CD4-positive, alpha-beta T cell (primary cell): Measurements from ENCODE around the gene PNMT. TPM values are rescaled to one million over a fixed set of nuclear protein-coding genes. Genes with fewer than 3 reads are reported as not detected.

Source experiments
- ATAC-seq: fragments of 200-7000 bp; cut with Tn5 transposase; one replicate; pipeline ENCODE4 v1.10.0; 2022; ENCODE audit warnings: mild to moderate bottlenecking; ENCODE audit not compliant: poor library complexity
- CTCF ChIA-PET: fragments of 350-600 bp; sonication (Branson Sonifier 250); formaldehyde crosslinking; loops from one replicate; lab custom pipeline; 2021; ENCODE audit warnings: antibody characterized with exemption, inconsistent platforms; lab: Charles Lee
- POLR2A ChIA-PET: fragments of 350-600 bp; sonication (Branson Sonifier 250); formaldehyde crosslinking; loops from one replicate; lab custom pipeline; 2021; ENCODE audit warnings: antibody characterized with exemption, inconsistent platforms; lab: Charles Lee
- DNase-seq, 14 experiments: peaks; one replicate each; pipeline ENCODE4 v3.0.0-alpha.2; 2013 to 2020; ENCODE audit warnings: mixed read lengths in 2 of 14
- H3K27ac ChIP-seq, 2 donors: one replicate each; pipeline versions ENCODE4 v1.5.1 to v1.7.0; 2013; ENCODE audit warnings: low read length in 2 of 2, low read depth in 1 of 2, mild to moderate bottlenecking in 1 of 2
- H3K27me3 ChIP-seq, 2 experiments: 1 replicate in 1 of 2; 2 replicates in 1 of 2; pipeline versions ENCODE4 v1.6.1 to v1.7.0; 2013; ENCODE audit warnings: low read length in 2 of 2, control low read depth in 1 of 2, mild to moderate bottlenecking in 1 of 2, moderate library complexity in 1 of 2; ENCODE audit not compliant: insufficient read depth in 2 of 2, control insufficient read depth in 1 of 2
- H3K36me3 ChIP-seq: one replicate; pipeline ENCODE4 v1.6.1; 2013; ENCODE audit warnings: low read length, control low read depth; ENCODE audit not compliant: insufficient read depth
- H3K4me1 ChIP-seq: one replicate; pipeline ENCODE4 v1.6.1; 2013; ENCODE audit warnings: low read length, control low read depth; ENCODE audit not compliant: insufficient read depth
- H3K4me3 ChIP-seq: one replicate; pipeline ENCODE4 v1.5.1; 2013; ENCODE audit warnings: mild to moderate bottlenecking, low read length, moderate library complexity
- H3K9me3 ChIP-seq, 2 experiments: 1 replicate in 1 of 2; 2 replicates in 1 of 2; pipeline versions ENCODE4 v1.6.1 to v1.7.0; 2013; ENCODE audit warnings: low read length in 2 of 2, mild to moderate bottlenecking in 2 of 2, control low read depth in 1 of 2, moderate library complexity in 1 of 2; ENCODE audit not compliant: control insufficient read depth in 1 of 2, insufficient read depth in 1 of 2
- H3K27ac Mint-ChIP-seq: one replicate; pipeline ENCODE4 v1.8.0; 2020; ENCODE audit warnings: mixed read lengths
- H3K27me3 Mint-ChIP-seq: one replicate; pipeline ENCODE4 v1.8.0; 2021; ENCODE audit warnings: mixed read lengths
- H3K36me3 Mint-ChIP-seq: one replicate; pipeline ENCODE4 v1.8.0; 2021; ENCODE audit warnings: low read depth, mixed read lengths
- H3K4me1 Mint-ChIP-seq: one replicate; pipeline ENCODE4 v1.8.0; 2021; ENCODE audit warnings: low read depth, mixed read lengths
- H3K4me3 Mint-ChIP-seq: one replicate; pipeline ENCODE4 v1.8.0; 2020; ENCODE audit warnings: mild to moderate bottlenecking, mixed read lengths
- H3K9me3 Mint-ChIP-seq: one replicate; pipeline ENCODE4 v1.8.0; 2020; ENCODE audit warnings: mixed read lengths
- CTCF ChIP-seq: fragments of 200-600 bp; IDR thresholded peaks from one replicate; pipeline ENCODE4 v1.8.0; 2022; ENCODE audit warnings: antibody characterized with exemption, mild to moderate bottlenecking
- intact Hi-C, 2 experiments: fragments of 100-400 bp; cut with DNase I in 1 of 2; cut with micrococcal nuclease in 1 of 2; formaldehyde crosslinking; loops; one replicate each; pipeline versions ENCODE4 v1.15.1 to v1.9.0; 2023 to 2025; cut with DNase I, micrococcal nuclease
- total RNA-seq, 174 experiments: library from RNA in 2 of 174; stranded (reverse) in 2 of 174; gene quantifications; one replicate each; pipeline ENCODE4 v1.2.3 and lab custom pipeline; 2021 to 2026

Gene PNMT
- total RNA-seq, 2 experiments from 2014 or later = 0.47 TPM; not detected in 1

- Mint-ChIP-seq H3K4me3 (no peak overlapping the region), H3K36me3 (no peaks in the 10 kb centered on the region), H3K4me1 (no peaks in the 10 kb centered on the region), H3K9me3 (no peaks in the 10 kb centered on the region), H3K27me3 (no peaks in the 10 kb centered on the region), H3K27ac (no peak overlapping the region)
- H3K36me3 ChIP-seq = no peaks in the 10 kb centered on the region
- H3K4me3 ChIP-seq = no peak overlapping the region
- DNase-seq (no peak), ATAC-seq (no peak)
- no peak overlapping the region for H3K27ac ChIP-seq
- H3K27me3 ChIP-seq = no peaks in the 10 kb centered on the region
- no peak for TF ChIP-seq CTCF
- ChIA-PET POLR2A (no interaction called here), CTCF (interaction anchor here (0.6 kb wide), 1 partner anchor 173 kb away, joined by 3 read pairs; no protein-coding TSS in a partner anchor)
- no peaks in the 10 kb centered on the region for H3K9me3 ChIP-seq
- intact Hi-C loops = no loop called here
- no peaks in the 10 kb centered on the region for H3K4me1 ChIP-seq
These were observed 46.0 kb downstream of the PNMT start for GRCh38 chr17:39714234-39714633.

- no peak for DNase-seq
- ChIA-PET POLR2A (no interaction called here), CTCF (no interaction called here)
- H3K36me3 ChIP-seq = no peaks in the 10 kb centered on the region
- H3K27ac ChIP-seq = no peak overlapping the region
- Mint-ChIP-seq H3K36me3 (no peaks in the 10 kb centered on the region), H3K4me3 (no peak overlapping the region), H3K27ac (no peak overlapping the region), H3K27me3 (no peaks in the 10 kb centered on the region), H3K4me1 (no peaks in the 10 kb centered on the region), H3K9me3 (no peaks in the 10 kb centered on the region)
- H3K9me3 ChIP-seq = no peaks in the 10 kb centered on the region
- no peaks in the 10 kb centered on the region for H3K27me3 ChIP-seq
- no peak for ATAC-seq
- H3K4me3 ChIP-seq = no peak overlapping the region
- intact Hi-C loops = no loop called here
- no peaks in the 10 kb centered on the region for H3K4me1 ChIP-seq
- TF ChIP-seq CTCF = no peak
These were observed 47.3 kb downstream of the PNMT start for GRCh38 chr17:39715375-39716072.

GRCh38 chr17:39716073-39716818 is 48.0 kb downstream of the PNMT start:
- POLR2A ChIA-PET = no interaction called here
- Histone ChIP-seq H3K9me3 (no peaks in the 10 kb centered on the region), H3K27me3 (no peaks in the 10 kb centered on the region), H3K4me1 (no peaks in the 10 kb centered on the region), H3K27ac (no peak overlapping the region), H3K4me3 (no peak overlapping the region), H3K36me3 (no peaks in the 10 kb centered on the region)
- CTCF ChIA-PET = interaction anchor here (0.6 kb wide), 1 partner anchor 14 kb away, joined by 3 read pairs; the partner anchor contains the start of gene MIEN1
- Mint-ChIP-seq H3K4me3 (no peak overlapping the region), H3K36me3 (no peaks in the 10 kb centered on the region), H3K27ac (no peak overlapping the region), H3K9me3 (no peaks in the 10 kb centered on the region), H3K4me1 (no peaks in the 10 kb centered on the region), H3K27me3 (no peaks in the 10 kb centered on the region)
- ATAC-seq = no peak
- intact Hi-C loops = no loop called here
- TF ChIP-seq CTCF = no peak
- DNase-seq = no peak
